CD4-positive, alpha-beta T cell treated with Interleukin-21 for 1 hour (primary cell): Measurements from ENCODE around the gene SLC45A1.
"Not testable (repeated sequence)": the region's sequence is repeated elsewhere in the genome, so short reads cannot be mapped to it uniquely, and the experiment has no call there.

Experiments used
- DNase-seq: peaks from one replicate; pipeline ENCODE4 v3.0.0-alpha.2; 2020

Gene SLC45A1

GRCh38 chr1:8371372-8371991, 53.6 kb downstream of the SLC45A1 start:
- DNase-seq: no peak

- DNase-seq: no peak
Measured at GRCh38 chr1:8373125-8373524, 55.2 kb downstream of the SLC45A1 start.

- DNase-seq: no peak
Measured at GRCh38 chr1:8373581-8374241, 55.8 kb downstream of the SLC45A1 start.

- no peak for DNase-seq
Measured at GRCh38 chr1:8374356-8374755, 56.4 kb downstream of the SLC45A1 start.

DNA sequence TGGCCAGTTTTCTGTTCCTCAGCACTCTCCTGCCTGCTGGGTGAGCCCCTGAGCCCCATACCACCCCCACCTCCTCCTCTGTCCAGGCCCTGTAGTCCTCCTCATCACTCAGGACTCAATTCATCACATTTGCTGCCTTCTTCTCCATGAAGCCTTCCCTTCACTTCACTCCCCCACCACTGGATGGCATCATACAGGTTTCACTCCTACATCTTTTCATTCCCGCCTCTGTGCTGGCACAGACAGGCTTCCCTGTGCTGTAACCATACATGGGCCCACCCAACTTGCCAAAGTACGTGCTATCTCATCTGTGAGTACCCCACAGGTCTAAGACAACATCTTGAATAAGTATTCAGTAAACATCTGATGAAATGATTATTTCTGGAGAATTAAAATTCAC, 56.9 kb downstream of the SLC45A1 start:
- DNase-seq: peak; percentile 25

DNA sequence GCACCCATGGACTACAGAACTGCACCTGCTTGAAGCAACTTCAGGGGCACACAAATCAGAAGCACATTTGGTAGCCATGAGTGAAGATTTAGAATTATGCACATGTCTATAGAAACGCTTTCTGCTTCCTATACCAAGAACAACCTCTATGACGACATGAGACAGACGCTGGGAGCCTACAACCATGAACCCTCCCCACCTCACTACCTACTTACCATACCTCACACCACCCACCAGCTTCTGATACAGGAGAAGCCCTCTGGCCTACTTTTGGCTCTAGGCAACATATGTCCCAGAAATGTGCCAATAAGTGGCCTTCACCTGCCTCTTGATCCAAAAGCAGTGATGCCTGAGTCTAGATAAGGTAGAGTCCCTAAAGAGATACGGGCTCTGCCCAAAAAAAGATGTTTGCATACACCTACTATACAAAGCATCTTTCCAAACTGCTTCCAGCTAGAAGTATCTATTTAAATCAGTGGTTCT, 58.5 kb downstream of the SLC45A1 start:
- DNase-seq: no peak

DNA sequence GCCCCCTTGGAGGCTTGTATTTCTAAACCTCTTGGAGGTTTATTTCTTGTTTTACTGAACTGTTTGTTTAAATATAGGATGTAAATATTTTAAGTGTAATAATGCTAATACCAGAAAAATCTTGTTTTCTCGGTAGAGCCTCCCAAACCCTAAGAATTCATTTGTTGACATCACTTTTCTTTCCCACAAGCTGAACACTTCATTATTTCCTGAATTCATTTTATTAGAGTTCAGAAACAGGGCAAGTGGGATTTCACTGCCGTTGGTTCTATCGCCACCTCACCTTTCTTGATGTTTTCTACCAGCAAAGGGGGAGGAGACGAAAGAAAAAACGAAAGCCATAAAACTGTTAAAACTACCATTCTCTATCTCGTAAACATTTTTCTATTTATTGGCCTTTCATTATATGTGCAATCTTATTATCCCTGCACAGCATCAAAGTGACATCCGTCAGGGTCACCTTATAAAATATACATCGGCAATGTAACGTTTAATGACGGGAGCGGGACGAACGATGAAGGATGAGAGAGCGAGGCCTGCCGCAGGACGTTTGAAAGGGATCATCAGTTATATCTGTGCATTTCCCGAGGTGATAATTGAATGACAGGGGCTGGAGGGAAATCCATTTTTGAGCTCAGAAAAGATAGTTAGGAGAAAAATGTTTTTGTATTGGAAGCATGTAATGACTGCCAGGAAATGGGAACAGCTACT, 59.5 kb downstream of the SLC45A1 start:
- no peak for DNase-seq

- no peak for DNase-seq
Measured at GRCh38 chr1:8378178-8378577, 60.3 kb downstream of the SLC45A1 start.

DNA sequence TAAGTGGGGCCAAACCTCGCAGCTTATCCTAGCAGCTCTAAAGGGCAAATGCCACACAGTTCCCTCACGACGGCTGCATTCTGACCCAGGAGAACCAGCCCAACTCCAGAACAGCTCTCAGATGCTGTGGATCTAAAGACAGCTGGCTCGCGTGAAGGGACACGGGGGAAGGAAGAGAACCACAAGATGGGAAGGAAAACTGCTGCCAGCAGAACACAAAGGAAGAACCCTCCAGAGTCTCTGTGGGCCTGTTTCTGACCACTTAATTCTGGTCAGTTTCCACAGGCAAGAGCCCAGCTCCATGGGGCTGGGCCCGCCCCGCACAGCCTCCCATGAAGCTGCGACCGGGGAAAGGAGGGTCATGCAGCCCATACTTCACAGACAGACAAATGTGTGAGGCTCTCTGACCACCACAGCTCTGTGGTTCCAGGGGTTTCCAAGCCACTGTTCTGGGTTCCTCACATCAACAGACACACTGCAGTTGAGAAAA, 61.1 kb downstream of the SLC45A1 start:
- no peak for DNase-seq

DNA sequence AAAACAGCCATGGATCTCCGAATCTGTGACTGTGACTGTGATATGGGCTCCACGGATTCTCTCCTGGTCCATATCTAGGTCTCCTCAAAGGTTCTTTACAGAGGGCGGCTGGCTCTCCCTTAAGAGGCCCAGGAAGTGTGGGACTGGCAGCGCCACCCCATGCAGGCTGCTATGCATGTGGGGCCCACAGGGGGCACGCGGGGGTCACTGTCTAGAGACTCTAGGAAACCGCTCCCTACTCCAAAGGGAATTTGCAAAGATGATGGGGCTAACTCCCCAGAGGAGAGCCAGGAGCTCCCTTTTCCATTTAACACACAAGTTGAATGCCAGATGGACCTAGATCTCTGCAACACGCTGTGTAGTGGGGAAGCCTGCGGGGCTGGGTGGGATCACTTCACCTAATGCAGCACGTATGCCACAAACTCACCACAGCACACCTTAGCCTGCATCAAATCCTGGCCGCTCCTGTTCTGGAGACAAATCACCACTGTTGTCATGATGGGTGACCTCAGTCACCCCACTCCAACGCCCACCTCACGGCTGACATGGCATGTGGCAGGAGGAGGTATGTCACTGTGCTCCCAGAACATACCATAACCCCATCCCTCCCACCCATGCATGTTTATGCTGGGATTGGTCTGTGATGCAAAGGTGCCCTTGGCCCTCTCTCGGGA, 61.7 kb downstream of the SLC45A1 start:
- no peak for DNase-seq

DNA sequence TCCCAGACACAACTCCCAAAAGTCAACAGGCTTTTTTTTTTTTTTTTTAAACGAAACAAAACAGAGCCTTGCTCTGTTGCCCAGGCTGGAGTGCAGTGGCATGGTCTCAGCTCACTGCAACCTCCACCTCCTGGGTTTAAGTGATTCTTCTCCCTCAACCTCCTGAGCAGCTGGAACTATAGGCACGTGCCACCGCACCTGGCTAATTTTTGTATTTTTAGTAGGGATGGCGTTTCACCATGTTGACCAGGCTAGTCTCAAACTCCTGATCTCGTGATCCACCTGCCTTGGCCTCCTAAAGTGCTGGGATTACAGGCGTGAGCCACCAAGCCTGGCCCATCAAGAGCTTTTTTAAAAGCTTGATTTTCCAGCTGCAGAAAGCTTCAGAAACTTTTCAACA, 62.4 kb downstream of the SLC45A1 start:
- DNase-seq: not testable (repeated sequence)

- no peak for DNase-seq
Measured at GRCh38 chr1:8381618-8382017, 63.7 kb downstream of the SLC45A1 start.

GRCh38 chr1:8382051-8382505, 64.2 kb downstream of the SLC45A1 start:
- DNase-seq: no peak

- peak; percentile 24 for DNase-seq
Measured at GRCh38 chr1:8382608-8383505, 64.9 kb downstream of the SLC45A1 start.

GRCh38 chr1:8384088-8384487, 66.2 kb downstream of the SLC45A1 start:
- no peak for DNase-seq

DNA sequence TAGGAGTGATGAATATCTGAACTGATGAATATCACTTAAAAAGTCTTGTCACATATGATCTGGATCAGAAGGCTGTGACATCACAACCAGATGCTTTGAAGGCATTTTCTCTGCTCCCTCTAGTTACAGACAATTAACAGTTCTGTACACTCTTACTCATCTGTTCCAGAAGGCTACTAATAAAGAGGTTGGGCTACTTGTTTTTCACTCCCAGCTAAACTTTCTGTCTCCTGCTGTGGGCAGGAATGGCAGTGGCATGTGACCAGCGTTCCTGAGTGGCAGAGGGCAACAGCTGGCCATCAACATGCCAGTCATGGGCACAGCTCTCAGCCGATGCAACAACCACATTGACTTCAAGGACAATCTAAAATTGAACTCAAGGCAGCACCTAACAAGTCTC, 66.7 kb downstream of the SLC45A1 start:
- no peak for DNase-seq

DNA sequence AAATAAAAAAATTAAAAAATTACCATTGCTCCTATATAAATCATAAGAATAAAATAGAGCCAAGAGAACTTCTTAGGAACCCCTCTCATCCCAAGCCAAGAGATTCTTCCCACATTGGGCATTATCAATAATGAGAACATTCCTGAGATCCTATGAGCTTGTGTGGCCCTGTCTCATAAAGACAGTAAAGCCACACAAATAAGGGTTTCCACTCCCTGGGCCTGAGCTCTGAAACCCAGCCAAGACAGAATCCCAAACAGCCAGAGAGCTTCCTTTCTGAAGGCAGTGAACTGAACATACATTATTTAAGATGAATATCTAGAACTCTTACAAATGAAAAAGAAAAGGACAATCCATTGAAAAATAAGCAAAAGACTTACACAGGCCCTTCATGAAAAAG, 68.3 kb downstream of the SLC45A1 start:
- no peak for DNase-seq

DNA sequence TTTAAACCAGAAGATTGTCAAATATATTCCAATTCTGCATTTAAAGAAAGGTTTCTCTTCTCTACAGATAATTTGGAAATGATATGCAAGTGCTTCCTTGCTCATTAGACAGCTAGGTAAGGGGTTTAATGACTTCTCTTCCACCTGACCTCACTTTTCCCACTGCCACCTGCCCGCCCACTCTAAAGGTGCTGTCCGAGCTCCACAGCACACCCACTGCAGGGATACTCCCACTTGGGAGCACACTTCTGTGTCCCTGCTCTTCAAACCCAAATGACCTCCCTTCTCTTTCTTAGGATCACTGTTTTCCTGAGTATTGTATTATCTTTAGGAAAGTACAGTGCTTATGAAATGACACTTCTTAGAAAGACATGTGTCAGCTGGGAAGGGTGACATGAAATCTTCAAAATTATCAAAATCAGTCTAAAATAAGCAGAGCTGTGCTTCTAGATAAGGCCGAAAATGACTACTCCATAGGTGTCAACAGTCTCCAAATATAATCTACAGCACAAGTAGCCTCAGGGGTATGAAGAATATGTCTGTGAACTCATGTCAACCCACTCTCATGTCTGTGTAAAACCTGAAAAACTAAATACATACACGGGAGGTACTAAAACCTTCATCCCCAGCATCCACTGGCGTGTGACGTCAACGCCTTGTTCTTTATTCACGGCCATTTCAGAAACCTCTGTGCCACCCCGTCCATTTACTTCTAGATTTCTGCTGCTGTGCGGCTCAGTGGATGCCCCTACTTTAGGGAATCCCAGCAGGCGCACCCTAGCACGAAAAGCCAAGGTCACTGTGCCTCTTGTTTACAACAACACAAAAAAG, 71.0 kb downstream of the SLC45A1 start:
- DNase-seq: no peak

DNA sequence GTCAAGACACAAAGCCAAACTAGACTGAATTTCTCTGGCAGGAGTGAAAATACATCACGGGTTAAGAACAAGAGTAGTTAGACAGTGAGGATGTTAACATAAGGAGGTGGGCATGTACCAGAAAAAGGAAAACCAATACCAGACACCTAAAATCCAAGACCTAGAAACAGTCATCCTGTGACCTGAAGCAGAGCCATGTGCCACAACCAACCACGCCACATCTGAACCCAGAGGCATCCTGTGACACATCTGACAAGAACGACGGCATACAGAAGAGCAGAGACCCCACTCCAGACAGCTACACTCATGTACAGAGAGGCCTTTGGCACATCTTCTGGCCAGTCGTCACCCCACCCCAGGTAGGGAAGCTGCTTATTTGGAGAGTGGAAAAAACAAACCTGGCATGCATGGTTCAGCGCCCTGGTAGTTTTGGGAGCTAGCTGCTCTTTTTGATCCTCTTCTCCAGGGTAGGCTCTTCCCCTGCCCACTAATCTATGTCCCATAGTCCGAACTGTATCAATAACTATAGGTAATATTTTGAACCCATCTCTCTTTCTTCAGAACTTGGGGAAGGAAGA, 72.1 kb downstream of the SLC45A1 start:
- DNase-seq: no peak

DNA sequence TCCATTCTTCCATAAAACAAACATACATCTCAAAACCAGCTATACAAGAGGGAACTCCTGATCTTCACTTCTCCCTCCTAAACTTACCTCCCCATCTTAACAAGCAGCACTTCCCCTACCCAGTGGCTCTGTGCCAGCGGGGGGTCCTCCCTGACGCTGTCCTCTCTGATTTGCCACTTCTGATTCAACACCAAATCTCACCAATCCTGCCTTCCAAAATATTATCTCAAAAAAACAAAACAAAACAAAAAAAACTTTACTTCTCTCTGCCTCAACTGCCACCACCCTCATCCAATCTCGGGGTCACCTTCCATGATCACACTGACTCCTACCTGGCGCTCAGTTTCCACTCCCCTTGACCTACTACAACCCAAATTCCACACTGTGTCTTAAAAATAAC, 72.8 kb downstream of the SLC45A1 start:
- no peak for DNase-seq

- DNase-seq: no peak
Measured at GRCh38 chr1:8392522-8392921, 74.6 kb downstream of the SLC45A1 start.
